ENCODE data around the gene PLK5.
"Not testable (repeated sequence)": the region's sequence is repeated elsewhere in the genome, so short reads cannot be mapped to it uniquely, and the experiment has no call there.

PLK5 gene, protein sequence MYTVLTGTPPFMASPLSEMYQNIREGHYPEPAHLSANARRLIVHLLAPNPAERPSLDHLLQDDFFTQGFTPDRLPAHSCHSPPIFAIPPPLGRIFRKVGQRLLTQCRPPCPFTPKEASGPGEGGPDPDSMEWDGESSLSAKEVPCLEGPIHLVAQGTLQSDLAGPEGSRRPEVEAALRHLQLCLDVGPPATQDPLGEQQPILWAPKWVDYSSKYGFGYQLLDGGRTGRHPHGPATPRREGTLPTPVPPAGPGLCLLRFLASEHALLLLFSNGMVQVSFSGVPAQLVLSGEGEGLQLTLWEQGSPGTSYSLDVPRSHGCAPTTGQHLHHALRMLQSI
- long read RNA-seq, result 0 reads

- no peak within 1 kb of the TSS for H3K4me3 ChIP-seq (replicated peaks; ENCODE audit: insufficient read depth, low read length)
- no peak for DNase-seq (ENCODE audit: low read depth in 1 of 2, low spot score in 1 of 2)
- H3K27me3 ChIP-seq (ENCODE audit: insufficient read depth, poor library complexity, severe bottlenecking), result peaks cover 22% of the 10 kb centered on the region
- no peak within 1 kb of the TSS for H3K27ac ChIP-seq (replicated peaks)
- TF ChIP-seq, protein P1, sequence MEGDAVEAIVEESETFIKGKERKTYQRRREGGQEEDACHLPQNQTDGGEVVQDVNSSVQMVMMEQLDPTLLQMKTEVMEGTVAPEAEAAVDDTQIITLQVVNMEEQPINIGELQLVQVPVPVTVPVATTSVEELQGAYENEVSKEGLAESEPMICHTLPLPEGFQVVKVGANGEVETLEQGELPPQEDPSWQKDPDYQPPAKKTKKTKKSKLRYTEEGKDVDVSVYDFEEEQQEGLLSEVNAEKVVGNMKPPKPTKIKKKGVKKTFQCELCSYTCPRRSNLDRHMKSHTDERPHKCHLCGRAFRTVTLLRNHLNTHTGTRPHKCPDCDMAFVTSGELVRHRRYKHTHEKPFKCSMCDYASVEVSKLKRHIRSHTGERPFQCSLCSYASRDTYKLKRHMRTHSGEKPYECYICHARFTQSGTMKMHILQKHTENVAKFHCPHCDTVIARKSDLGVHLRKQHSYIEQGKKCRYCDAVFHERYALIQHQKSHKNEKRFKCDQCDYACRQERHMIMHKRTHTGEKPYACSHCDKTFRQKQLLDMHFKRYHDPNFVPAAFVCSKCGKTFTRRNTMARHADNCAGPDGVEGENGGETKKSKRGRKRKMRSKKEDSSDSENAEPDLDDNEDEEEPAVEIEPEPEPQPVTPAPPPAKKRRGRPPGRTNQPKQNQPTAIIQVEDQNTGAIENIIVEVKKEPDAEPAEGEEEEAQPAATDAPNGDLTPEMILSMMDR (IDR thresholded peaks at IDR 0.05; ENCODE audit: insufficient read depth, low read length), result no peak
- TF ChIP-seq POLR2AphosphoS5 (IDR thresholded peaks at IDR 0.05; ENCODE audit: low read depth) (no peak), REST (IDR thresholded peaks at IDR 0.05; ENCODE audit: insufficient replicate concordance, low read depth) (no peak), SPI1 (IDR thresholded peaks at IDR 0.05; ENCODE audit: borderline replicate concordance, low read depth) (no peak), GABPA (IDR thresholded peaks at IDR 0.05; ENCODE audit: low read depth) (no peak)
Observed at GRCh38 chr19:1523412-1524286, at the start of gene PLK5. Gene PLK5 (plus strand): TSS chr19:1524077. CDS start chr19:1526997, 2,920 bp downstream.

GRCh38 chr19:1474765-1475351 lies 49.0 kb upstream of the PLK5 start:
- H3K4me3 ChIP-seq (replicated peaks; ENCODE audit: insufficient read depth, low read length), result no peak overlapping the region
- TF ChIP-seq, protein P1 (IDR thresholded peaks at IDR 0.05; ENCODE audit: insufficient read depth, low read length), result no peak
- no peak for TF ChIP-seq GABPA (IDR thresholded peaks at IDR 0.05; ENCODE audit: low read depth)
- TF ChIP-seq SPI1 (IDR thresholded peaks at IDR 0.05; ENCODE audit: borderline replicate concordance, low read depth), result no peak
- TF ChIP-seq POLR2AphosphoS5 (IDR thresholded peaks at IDR 0.05; ENCODE audit: low read depth), result no peak
- TF ChIP-seq REST (IDR thresholded peaks at IDR 0.05; ENCODE audit: insufficient replicate concordance, low read depth), result no peak
- H3K27me3 ChIP-seq (ENCODE audit: insufficient read depth, poor library complexity, severe bottlenecking), result peaks cover 25% of the 10 kb centered on the region
- no peak overlapping the region for H3K27ac ChIP-seq (replicated peaks)
- no peak for DNase-seq (ENCODE audit: low read depth in 1 of 2, low spot score in 1 of 2)

DNA sequence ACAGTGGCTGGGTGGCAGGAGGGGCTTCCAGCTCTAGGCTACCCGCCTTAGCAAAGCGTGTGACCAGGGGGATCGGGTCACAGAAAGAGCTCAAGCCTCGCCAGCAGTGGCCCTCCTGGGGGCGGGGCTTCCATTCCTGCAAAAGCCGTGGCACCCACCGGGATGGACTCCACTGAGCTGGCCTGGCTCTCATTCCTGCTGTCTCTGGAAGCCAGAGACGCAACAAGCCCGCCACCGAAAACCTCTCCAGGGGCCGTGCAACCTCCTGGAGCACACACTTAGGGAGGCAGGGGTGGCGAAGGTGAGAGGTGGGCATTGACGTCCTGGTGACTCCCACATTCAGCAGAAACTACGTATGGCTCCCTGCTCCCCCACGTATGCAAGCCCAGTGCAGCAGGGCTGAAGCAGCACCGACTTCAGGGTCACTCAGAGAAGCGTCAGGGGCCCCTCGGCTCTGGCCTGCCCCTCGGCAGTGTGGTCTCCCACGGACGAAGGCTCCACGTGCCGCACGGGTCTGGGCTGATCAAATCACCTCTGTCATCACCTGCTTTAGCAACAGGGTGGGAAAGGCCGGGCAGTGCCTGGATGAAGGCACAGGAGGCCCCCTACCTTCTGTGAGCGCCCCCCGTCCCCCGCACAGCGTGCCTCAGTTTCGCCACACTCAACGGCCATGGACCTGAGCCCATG lies 48.0 kb upstream of the PLK5 start:
- TF ChIP-seq, protein P1 (IDR thresholded peaks at IDR 0.05; ENCODE audit: insufficient read depth, low read length), result no peak
- TF ChIP-seq REST (IDR thresholded peaks at IDR 0.05; ENCODE audit: insufficient replicate concordance, low read depth) (no peak), POLR2AphosphoS5 (IDR thresholded peaks at IDR 0.05; ENCODE audit: low read depth) (no peak)
- Histone ChIP-seq H3K27ac (replicated peaks) (no peak overlapping the region), H3K27me3 (ENCODE audit: insufficient read depth, poor library complexity, severe bottlenecking) (peaks cover 15% of the 10 kb centered on the region), H3K4me3 (replicated peaks; ENCODE audit: insufficient read depth, low read length) (no peak overlapping the region)
- no peak for DNase-seq (ENCODE audit: low read depth in 1 of 2, low spot score in 1 of 2)

GRCh38 chr19:1477056-1477455 lies 46.8 kb upstream of the PLK5 start:
- DNase-seq (ENCODE audit: low read depth in 1 of 2, low spot score in 1 of 2); H3K27ac ChIP-seq (replicated peaks); H3K4me3 ChIP-seq (replicated peaks; ENCODE audit: insufficient read depth, low read length); H3K27me3 ChIP-seq (ENCODE audit: insufficient read depth, poor library complexity, severe bottlenecking): not testable (repeated sequence)

Measured in HL-60 (cell line).